A673 (cell line): ENCODE measurements around the gene SLC13A5.

ENCODE experiments used
- EZH2 ChIP-seq: fragments of 200-600 bp; sonication (generic); IDR thresholded peaks from 2 replicates; pipeline ENCODE4 v1.6.1; 2017; ENCODE audit warnings: borderline replicate concordance, low read depth, mild to moderate bottlenecking, mixed read lengths, antibody characterized with exemption, low read length; ENCODE audit not compliant: poor library complexity, severe bottlenecking
- TF ChIP-seq, protein P1 (sequence below): fragments of 300-800, 200-600 bp; sonication (generic); conservative IDR thresholded peaks from 2 replicates; pipeline ENCODE4 v1.5.1; 2017; ENCODE audit warnings: low read depth, mild to moderate bottlenecking, antibody characterized with exemption, low read length, moderate library complexity, mixed read lengths

GRCh38 chr17:6703751-6704150, 9.4 kb downstream of the SLC13A5 start:
- TF ChIP-seq, protein P1, sequence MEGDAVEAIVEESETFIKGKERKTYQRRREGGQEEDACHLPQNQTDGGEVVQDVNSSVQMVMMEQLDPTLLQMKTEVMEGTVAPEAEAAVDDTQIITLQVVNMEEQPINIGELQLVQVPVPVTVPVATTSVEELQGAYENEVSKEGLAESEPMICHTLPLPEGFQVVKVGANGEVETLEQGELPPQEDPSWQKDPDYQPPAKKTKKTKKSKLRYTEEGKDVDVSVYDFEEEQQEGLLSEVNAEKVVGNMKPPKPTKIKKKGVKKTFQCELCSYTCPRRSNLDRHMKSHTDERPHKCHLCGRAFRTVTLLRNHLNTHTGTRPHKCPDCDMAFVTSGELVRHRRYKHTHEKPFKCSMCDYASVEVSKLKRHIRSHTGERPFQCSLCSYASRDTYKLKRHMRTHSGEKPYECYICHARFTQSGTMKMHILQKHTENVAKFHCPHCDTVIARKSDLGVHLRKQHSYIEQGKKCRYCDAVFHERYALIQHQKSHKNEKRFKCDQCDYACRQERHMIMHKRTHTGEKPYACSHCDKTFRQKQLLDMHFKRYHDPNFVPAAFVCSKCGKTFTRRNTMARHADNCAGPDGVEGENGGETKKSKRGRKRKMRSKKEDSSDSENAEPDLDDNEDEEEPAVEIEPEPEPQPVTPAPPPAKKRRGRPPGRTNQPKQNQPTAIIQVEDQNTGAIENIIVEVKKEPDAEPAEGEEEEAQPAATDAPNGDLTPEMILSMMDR, result no peak
- no peak for TF ChIP-seq EZH2
